Breast epithelium (tissue), 4 donors: Measurements from ENCODE around the gene DBP. TPM values are rescaled to one million over a fixed set of nuclear protein-coding genes. Genes with fewer than 3 reads are reported as not detected.

Experiments used
- DNase-seq, 2 donors: peaks; one replicate each; pipeline ENCODE4 v3.0.0-alpha.2; 2019; ENCODE audit warnings: low spot score in 2 of 2
- H3K27ac ChIP-seq, 2 donors: fragments of 200-600 bp; sonication (generic) in 1 of 2; one replicate each; pipeline ENCODE4 v1.5.1; 2016 to 2019; ENCODE audit warnings: mild to moderate bottlenecking in 1 of 2
- H3K27me3 ChIP-seq, 2 donors: fragments of 200-600 bp; sonication (generic) in 1 of 2; one replicate each; pipeline versions ENCODE4 v1.5.1 to v1.6.0; 2017 to 2019; ENCODE audit warnings: control low read depth in 1 of 2, mild to moderate bottlenecking in 1 of 2
- H3K36me3 ChIP-seq: fragments of 200-600 bp; one replicate; pipeline ENCODE4 v1.5.1; 2019
- H3K4me1 ChIP-seq, 2 donors: fragments of 200-600 bp; sonication (generic); one replicate each; pipeline ENCODE4 v1.5.1; 2016 to 2019; ENCODE audit warnings: control low read depth in 1 of 2
- H3K4me3 ChIP-seq, 3 donors: fragments of 200-600 bp; sonication (generic); 1 replicate in 2 of 3; 2 replicates in 1 of 3; pipeline ENCODE4 v1.5.1; 2016 to 2019; ENCODE audit warnings: mild to moderate bottlenecking in 3 of 3, moderate library complexity in 2 of 3
- H3K9me3 ChIP-seq, 2 donors: fragments of 200-600 bp; sonication (generic) in 1 of 2; one replicate each; pipeline ENCODE4 v1.5.1; 2016 to 2019; ENCODE audit warnings: control low read depth in 1 of 2
- POLR2A ChIP-seq: fragments of 450-650 bp; IDR thresholded peaks from one replicate; pipeline ENCODE4 v1.6.1; 2016; ENCODE audit warnings: antibody characterized with exemption, mild to moderate bottlenecking, moderate library complexity
- POLR2AphosphoS5 ChIP-seq, 3 donors: sonication (generic); formaldehyde crosslinking; IDR thresholded peaks; one replicate each; pipeline ENCODE4 v1.6.1; 2017; ENCODE audit warnings: antibody characterized with exemption in 3 of 3
- intact Hi-C: fragments of 100-400 bp; cut with DNase I; formaldehyde crosslinking; loops from one replicate; pipeline ENCODE4 v1.15.1; 2023; ENCODE audit warnings: low total_unique reads
- total RNA-seq, 3 donors: library from RNA; depleted of rRNA; stranded (reverse); fragments of >200 nt; gene quantifications; one replicate each; pipeline ENCODE4 v1.1.0, GENCODE V29; 2016
- TF ChIP-seq, protein P1 (sequence below), 3 donors: fragments of 450-650 bp; IDR thresholded peaks; one replicate each; pipeline ENCODE4 v1.5.1; 2016 to 2017; ENCODE audit warnings: antibody characterized with exemption in 3 of 3, mild to moderate bottlenecking in 3 of 3, moderate library complexity in 3 of 3

Gene DBP
- total RNA-seq, 3 donors from 2014 or later: 3.9 to 10.8 (median 5.0) TPM

DNA sequence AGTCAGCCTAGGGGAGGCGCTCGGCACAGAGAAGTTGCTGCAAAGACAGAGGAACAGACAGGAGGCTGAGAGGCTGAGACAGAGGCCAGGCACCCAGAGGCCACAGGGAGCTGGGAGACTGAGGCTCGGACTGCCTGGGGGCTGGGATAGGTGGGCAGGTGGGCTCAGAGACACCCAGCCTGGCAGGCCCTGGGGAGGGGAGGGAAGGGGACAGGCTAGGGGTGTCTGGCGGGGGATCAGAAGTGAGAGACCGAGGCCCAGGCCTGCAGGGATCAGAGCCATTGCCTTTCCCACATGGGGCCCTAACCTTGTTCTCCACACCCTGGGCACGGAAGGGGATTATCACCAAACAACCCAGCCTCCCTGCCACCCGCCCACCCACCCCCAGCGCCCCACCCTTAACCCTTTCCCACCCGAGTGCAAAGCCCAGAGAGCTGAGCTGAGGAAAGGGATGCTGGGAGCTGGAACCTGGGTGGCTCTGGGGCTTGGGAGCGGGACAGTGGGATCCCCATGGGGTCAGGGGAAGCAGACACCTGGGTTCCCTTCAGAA is 34.3 kb upstream of the DBP start:
- H3K36me3 ChIP-seq: no peaks in the 10 kb centered on the region
- H3K27me3 ChIP-seq: no peaks in the 10 kb centered on the region
- no peak overlapping the region for H3K27ac ChIP-seq
- H3K4me1 ChIP-seq: peaks cover 0 to 7% of the 10 kb centered on the region in 2 donors
- intact Hi-C loops: no loop called here
- no peaks in the 10 kb centered on the region for H3K9me3 ChIP-seq
- TF ChIP-seq POLR2A (no peak), POLR2AphosphoS5 (IDR thresholded peaks at IDR 0.05) (no peak)
- TF ChIP-seq, protein P1, sequence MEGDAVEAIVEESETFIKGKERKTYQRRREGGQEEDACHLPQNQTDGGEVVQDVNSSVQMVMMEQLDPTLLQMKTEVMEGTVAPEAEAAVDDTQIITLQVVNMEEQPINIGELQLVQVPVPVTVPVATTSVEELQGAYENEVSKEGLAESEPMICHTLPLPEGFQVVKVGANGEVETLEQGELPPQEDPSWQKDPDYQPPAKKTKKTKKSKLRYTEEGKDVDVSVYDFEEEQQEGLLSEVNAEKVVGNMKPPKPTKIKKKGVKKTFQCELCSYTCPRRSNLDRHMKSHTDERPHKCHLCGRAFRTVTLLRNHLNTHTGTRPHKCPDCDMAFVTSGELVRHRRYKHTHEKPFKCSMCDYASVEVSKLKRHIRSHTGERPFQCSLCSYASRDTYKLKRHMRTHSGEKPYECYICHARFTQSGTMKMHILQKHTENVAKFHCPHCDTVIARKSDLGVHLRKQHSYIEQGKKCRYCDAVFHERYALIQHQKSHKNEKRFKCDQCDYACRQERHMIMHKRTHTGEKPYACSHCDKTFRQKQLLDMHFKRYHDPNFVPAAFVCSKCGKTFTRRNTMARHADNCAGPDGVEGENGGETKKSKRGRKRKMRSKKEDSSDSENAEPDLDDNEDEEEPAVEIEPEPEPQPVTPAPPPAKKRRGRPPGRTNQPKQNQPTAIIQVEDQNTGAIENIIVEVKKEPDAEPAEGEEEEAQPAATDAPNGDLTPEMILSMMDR (IDR thresholded peaks at IDR 0.05): no peak
- no peak overlapping the region for H3K4me3 ChIP-seq
- no peak for DNase-seq

DNA sequence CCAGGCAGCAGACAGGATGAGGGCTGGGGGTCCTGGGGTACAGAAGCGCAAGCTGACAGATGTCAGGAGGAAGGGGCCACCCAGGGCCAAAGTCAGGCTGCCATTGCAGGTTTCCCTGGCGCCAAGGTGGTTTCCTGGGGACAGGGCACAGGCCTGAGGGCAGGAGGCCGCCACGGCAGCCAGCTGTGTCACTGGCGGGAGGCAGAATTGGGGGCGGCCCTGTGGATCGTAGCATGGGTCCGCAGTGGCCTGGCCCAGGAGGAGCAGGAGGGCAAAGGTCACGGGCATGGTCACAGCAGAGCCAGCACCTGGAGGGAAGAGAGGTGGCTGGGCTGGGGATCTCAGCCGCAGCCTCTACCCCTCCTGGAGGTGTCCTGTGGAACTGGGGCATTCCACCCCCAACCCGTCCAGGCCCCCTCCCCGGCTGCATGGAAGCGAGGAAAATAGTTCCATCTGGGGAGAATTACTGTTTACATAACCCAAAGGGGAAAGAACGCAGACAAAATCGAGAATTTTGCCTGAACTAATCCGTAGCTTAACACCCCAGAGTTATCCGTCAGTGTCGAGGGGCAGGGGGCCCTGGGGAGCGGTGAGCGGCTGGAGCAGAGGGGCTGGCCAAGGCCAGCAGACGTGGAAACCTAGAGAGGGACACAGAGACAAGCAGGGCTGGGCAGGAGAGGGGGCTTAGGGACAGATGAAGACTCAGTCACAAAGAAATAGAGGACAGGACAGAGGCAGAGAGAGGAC is 33.7 kb upstream of the DBP start:
- TF ChIP-seq POLR2A (no peak), POLR2AphosphoS5 (IDR thresholded peaks at IDR 0.05) (no peak)
- TF ChIP-seq, protein P1 (IDR thresholded peaks at IDR 0.05): no peak
- intact Hi-C loops: no loop called here

DNA sequence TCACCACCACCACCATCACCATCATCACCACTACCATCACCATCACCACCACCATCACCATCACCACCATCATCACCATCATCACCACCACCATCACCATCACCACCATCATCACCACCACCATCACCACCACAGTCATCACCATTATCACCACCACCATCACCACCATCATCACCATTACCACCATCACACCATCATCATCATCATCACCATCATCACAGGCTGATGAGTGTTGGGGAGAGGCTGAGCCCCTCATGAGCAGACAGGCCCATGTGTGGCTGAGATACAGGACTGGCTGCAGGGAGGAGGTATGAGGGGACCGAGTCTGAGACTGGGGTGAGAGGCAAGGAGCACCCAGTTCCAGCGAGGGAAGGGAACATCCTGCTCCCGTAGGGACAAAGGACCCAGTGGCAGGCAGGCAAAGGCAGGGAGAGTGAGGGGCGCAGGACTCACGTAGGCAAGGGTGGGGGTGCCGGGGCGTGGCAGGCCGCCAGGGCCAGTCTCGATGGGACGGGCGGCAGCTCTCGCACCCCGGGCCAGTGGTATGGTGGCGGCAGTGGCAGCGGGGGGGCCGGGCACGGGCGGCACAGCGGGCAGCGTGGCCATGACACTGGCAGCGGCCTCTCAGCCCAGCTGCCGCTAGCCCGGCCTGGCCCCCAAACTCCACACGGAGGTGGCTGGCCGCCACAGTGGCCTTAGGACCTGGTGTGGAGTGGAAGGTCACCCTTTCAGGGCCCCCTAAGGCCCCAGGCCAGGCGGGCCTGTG is 32.9 kb upstream of the DBP start:
- no peak for DNase-seq
- no peak overlapping the region for H3K27ac ChIP-seq
- H3K4me1 ChIP-seq: peaks cover 0 to under 1% of the 10 kb centered on the region in 2 donors
- no peaks in the 10 kb centered on the region for H3K36me3 ChIP-seq
- H3K4me3 ChIP-seq: no peak overlapping the region
- TF ChIP-seq, protein P1 (IDR thresholded peaks at IDR 0.05): no peak
- TF ChIP-seq POLR2AphosphoS5 (IDR thresholded peaks at IDR 0.05): no peak
- TF ChIP-seq POLR2A: no peak
- intact Hi-C loops: no loop called here
- no peaks in the 10 kb centered on the region for H3K9me3 ChIP-seq
- no peaks in the 10 kb centered on the region for H3K27me3 ChIP-seq

More for the DNA sequence above, 33.7 kb upstream of the DBP start:
- Histone ChIP-seq H3K4me1 (peaks cover 0 to 7% of the 10 kb centered on the region in 2 donors), H3K4me3 (no peak overlapping the region), H3K9me3 (no peaks in the 10 kb centered on the region), H3K36me3 (no peaks in the 10 kb centered on the region), H3K27ac (no peak overlapping the region), H3K27me3 (no peaks in the 10 kb centered on the region)
- DNase-seq: no peak

DNA sequence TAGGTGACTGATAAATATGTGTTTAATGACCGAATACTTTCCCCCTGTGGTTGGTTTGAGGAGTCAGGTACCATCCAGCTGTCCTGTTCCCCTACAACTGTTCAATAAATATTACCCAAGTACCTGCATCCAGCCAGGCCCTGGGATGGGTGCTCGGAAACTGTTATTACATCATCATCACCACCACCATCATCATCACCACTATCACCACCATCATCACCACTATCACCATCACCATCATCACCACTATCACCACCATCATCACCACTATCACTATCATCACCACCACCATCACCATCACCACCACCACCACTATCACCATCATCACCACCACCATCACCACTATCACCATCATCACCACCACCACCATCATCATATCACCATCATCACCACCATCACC is 31.6 kb upstream of the DBP start:
- Histone ChIP-seq H3K27me3 (no peaks in the 10 kb centered on the region), H3K36me3 (no peaks in the 10 kb centered on the region), H3K4me3 (no peak overlapping the region), H3K9me3 (no peaks in the 10 kb centered on the region), H3K27ac (no peak overlapping the region), H3K4me1 (no peaks in the 10 kb centered on the region)
- TF ChIP-seq POLR2AphosphoS5 (IDR thresholded peaks at IDR 0.05): no peak
- TF ChIP-seq, protein P1 (IDR thresholded peaks at IDR 0.05): no peak
- TF ChIP-seq POLR2A: no peak
- DNase-seq: no peak
- intact Hi-C loops: no loop called here

DNA sequence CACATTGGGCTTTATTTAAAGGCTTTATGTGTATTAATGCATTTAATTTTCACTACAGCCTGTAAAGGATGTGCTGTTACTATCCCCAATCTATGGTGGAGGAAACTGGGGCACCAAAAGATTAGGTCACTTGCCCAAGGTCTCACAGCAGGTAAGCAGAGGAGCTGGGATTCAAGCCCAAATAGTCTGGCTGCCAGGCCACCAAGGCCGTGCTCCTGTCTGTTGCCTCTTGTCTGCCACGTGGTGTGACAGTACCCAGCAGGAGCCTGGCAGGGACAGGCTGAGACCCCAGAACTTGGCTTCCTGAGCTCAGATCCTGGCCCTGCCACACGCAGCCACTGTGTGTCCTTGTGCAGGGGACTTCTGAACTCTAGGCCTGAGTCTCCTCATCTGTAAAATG is 31.2 kb upstream of the DBP start:
- Histone ChIP-seq H3K27ac (no peak overlapping the region), H3K27me3 (no peaks in the 10 kb centered on the region), H3K4me3 (no peak overlapping the region), H3K4me1 (no peaks in the 10 kb centered on the region), H3K9me3 (no peaks in the 10 kb centered on the region), H3K36me3 (no peaks in the 10 kb centered on the region)
- DNase-seq: no peak
- TF ChIP-seq, protein P1 (IDR thresholded peaks at IDR 0.05): no peak
- TF ChIP-seq POLR2AphosphoS5 (IDR thresholded peaks at IDR 0.05) (no peak), POLR2A (no peak)
- intact Hi-C loops: no loop called here
